ENCODE results near the gene ZFYVE27. TPM values are rescaled to one million over a fixed set of nuclear protein-coding genes. Genes with fewer than 3 reads are reported as not detected.
A peak's percentile ranks its signal among the peaks of the same experiment; 100 is the strongest.

Gene ZFYVE27
- total and polyA plus RNA-seq, 8 donors: 20.6 to 35.5 (median 27.5) TPM

DNA sequence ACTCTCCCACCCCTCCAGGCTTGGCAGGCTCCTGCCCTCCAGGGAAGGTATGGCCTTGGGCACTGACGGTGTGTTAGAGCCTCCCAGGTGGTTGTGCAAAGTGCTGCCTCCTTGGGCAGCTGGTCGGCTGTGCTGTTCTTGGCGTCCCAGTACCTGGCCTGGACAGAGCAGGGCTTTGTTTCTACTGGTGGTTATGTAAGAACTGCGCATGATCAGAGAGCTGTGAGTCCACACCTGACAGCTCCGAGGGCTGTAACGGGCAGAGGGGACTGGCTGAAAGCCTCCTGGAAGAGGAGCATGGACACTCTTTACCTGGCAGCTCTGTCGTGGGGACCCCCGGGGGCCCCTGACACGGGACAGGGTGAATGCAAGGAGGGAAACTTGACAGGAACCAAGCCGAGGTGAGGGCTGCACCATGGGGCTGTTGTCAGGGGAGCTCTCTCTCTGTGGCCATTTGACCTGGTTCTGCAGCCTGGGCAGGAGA is 37.9 kb downstream of the ZFYVE27 start:
- ATAC-seq: peak; percentile 78
- DNase-seq: peak in 1 of 4 donors; percentile 65
- H3K27ac ChIP-seq: no peak overlapping the region
- H3K4me1 ChIP-seq: peaks cover 3 to 8% of the 10 kb centered on the region in 2 donors
- no peak overlapping the region for H3K4me3 ChIP-seq
- TF ChIP-seq CTCF (IDR thresholded peaks at IDR 0.05): no peak
- H3K36me3 ChIP-seq: no peaks in the 10 kb centered on the region
- no peaks in the 10 kb centered on the region for H3K9me3 ChIP-seq
- intact Hi-C loops (cut with DNase I): no loop called here
- peaks cover 25 to 51% of the 10 kb centered on the region in 2 donors for H3K27me3 ChIP-seq

GRCh38 chr10:97777143-97777542 is 40.2 kb downstream of the ZFYVE27 start:
- H3K27ac ChIP-seq: no peak overlapping the region
- no peaks in the 10 kb centered on the region for H3K9me3 ChIP-seq
- no peaks in the 10 kb centered on the region for H3K36me3 ChIP-seq
- ATAC-seq (no peak), DNase-seq (no peak)
- intact Hi-C loops (cut with DNase I): no loop called here
- H3K27me3 ChIP-seq: peaks cover 7 to 28% of the 10 kb centered on the region in 2 donors
- TF ChIP-seq CTCF (IDR thresholded peaks at IDR 0.05): no peak
- H3K4me1 ChIP-seq: peaks cover 0 to 9% of the 10 kb centered on the region in 2 donors
- H3K4me3 ChIP-seq: no peak overlapping the region

- Histone ChIP-seq H3K27ac (no peak overlapping the region), H3K4me1 (peaks cover 0 to 9% of the 10 kb centered on the region in 2 donors), H3K4me3 (no peak overlapping the region), H3K27me3 (peaks cover 0 to 13% of the 10 kb centered on the region in 2 donors), H3K9me3 (no peaks in the 10 kb centered on the region), H3K36me3 (no peaks in the 10 kb centered on the region)
- TF ChIP-seq CTCF (IDR thresholded peaks at IDR 0.05): no peak
- DNase-seq: no peak
- intact Hi-C loops (cut with DNase I): no loop called here
- no peak for ATAC-seq
Measured at GRCh38 chr10:97778452-97779302, 41.7 kb downstream of the ZFYVE27 start.

DNA sequence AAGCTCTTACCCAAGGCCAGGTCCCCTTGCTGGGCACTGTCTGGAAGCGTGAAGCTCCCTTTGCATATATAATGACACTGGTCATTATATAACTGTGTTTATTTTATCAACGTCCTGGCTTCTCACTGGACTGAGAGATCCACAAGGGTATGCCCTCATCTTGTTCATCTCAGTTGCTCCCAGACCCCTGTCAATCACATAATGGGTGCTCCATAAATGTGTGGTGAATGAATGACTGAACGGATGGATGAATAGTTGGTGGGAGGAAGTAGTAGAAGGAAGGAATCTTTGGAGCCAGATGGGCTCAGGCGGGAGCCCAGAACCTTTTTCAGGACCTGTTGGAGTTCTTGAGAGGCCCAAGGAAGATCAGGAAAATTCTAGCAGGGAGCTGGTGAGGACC is 42.6 kb downstream of the ZFYVE27 start:
- peaks cover 0 to 9% of the 10 kb centered on the region in 2 donors for H3K4me1 ChIP-seq
- H3K27ac ChIP-seq: no peak overlapping the region
- H3K4me3 ChIP-seq: no peak overlapping the region
- no peaks in the 10 kb centered on the region for H3K36me3 ChIP-seq
- ATAC-seq: no peak
- H3K27me3 ChIP-seq: peaks cover 0 to 8% of the 10 kb centered on the region in 2 donors
- TF ChIP-seq CTCF (IDR thresholded peaks at IDR 0.05): no peak
- intact Hi-C loops (cut with DNase I): no loop called here
- DNase-seq: no peak
- H3K9me3 ChIP-seq: no peaks in the 10 kb centered on the region

- ATAC-seq: no peak
- H3K27ac ChIP-seq: no peak overlapping the region
- no peak for DNase-seq
- H3K9me3 ChIP-seq: no peaks in the 10 kb centered on the region
- H3K27me3 ChIP-seq: peaks cover 0 to 3% of the 10 kb centered on the region in 2 donors
- TF ChIP-seq CTCF (IDR thresholded peaks at IDR 0.05): no peak
- intact Hi-C loops (cut with DNase I): no loop called here
- H3K36me3 ChIP-seq: no peaks in the 10 kb centered on the region
- peaks cover 0 to 9% of the 10 kb centered on the region in 2 donors for H3K4me1 ChIP-seq
- no peak overlapping the region for H3K4me3 ChIP-seq
Measured at GRCh38 chr10:97779975-97780374, 43.0 kb downstream of the ZFYVE27 start.

All from left lung (tissue), 10 donors.